NCI-H1694 (cell line): ENCODE measurements around the gene MAP7D1.
A peak's percentile ranks its signal among the peaks of the same experiment; 100 is the strongest.
"Not testable (repeated sequence)": the region's sequence is repeated elsewhere in the genome, so short reads cannot be mapped to it uniquely, and the experiment has no call there.

Experiments
- DNase-seq: peaks from one replicate; lab custom pipeline; 2025; lab: John Stamatoyannopoulos, UW

Gene MAP7D1

DNA sequence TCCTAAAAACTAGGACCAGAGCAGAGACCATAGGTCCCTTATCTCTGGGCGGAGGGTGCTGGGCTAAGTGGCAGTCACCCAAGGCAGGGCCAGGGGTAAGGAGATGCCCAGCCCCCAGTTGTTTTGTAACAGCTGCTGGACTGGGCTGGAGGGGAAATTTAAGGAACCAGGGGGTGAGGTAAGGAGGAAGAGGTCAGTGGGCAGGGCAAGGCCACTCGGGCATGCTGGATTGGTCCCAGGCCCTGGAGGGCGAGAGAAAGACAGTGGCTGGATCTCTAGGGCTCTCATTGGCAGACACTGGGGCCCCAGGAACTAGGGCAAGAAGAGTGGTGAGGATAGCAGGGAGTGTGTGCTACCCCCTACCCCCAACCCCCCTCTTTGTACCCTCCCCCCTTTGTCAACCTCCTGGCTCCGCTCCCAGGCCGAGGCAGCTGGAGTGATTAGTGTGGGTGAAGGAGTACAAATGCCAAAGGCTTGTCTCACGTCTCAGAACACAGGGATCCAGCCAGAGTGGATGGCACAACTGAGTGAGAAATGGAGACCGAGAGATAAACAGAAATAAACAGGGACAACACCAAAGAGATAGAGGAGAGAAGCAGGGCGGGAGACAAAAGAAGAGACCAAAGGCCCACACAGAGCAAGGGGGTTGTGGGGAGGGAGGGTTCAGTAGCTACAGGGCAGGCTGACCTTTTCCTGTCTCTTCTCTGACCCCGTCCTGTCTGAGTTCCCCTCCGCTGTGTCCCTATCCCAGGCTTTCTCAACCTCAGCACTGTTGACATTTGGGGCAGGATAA is 47.8 kb downstream of the MAP7D1 start:
- DNase-seq, result peak; percentile 62

DNA sequence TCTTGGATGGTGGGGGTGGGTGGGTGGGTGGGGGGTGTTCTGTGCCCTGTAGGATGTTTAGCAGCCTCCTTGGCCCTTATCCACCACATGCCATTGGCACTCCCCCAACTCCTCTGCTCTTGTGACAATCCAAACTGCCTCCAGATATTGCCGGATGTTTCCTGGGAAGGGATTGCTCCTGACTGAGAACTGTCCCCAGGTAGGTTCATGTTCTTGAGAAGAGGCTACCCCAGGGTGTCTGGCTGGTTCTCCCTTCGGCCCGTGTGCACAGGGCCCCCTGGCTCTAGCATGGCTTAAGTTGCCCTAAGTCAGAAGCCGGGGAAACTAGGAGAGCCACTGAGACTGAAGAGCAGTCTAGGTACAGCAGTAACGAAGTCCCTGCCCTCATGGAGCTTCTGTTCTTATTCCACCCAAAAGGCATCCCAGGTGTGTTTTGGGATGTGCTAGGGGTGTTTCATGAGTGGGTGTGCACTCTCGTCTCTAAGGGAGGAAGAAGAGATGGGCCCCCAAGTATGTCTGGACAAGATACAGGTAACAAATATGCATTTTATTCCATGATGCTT is 48.5 kb downstream of the MAP7D1 start:
- no peak for DNase-seq

DNA sequence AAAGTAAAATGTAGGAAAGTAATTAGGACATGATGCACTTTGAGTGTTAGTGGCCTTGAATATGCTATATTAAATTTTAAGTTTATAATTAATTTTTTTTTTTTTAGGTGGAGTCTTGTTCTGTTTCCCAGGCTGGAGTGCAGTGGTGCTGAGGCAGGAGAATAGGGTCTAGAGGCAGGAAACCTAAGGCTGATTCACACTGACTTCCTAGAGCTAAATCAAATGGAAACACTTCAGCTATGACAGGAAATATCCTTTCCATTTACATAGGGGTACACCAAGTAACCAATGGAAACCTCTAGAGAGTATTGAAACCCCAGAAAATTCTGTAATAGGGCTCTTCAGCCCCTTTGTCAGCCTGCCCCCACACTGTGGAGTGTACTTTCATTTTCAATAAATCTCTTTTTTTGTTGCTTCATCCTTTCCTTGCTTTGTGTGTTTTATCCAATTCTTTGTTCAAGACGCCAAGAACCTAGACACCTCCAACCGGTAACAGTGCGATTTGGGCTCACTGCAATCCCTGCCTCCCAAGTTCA is 50.4 kb downstream of the MAP7D1 start:
- DNase-seq, result no peak

DNA sequence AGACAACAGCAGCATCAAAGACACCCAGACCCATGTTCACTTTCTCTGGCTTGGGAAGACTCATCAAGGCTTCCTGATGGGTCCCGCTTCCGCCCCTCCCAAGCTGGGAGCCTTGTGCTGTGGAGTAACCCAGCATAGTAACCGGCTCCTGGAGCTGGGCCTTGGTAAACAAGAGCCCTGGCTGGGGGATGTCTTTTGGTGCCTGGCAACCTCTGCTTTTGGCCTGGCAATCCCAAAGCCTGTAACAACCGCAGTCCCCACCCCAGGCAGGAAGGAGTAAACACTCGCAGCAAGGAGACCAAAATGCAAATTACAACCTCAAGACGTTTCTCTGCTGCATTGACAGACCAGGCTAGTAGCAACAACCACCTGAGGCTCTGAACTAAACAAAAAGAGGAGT is 51.4 kb downstream of the MAP7D1 start:
- no peak for DNase-seq

DNA sequence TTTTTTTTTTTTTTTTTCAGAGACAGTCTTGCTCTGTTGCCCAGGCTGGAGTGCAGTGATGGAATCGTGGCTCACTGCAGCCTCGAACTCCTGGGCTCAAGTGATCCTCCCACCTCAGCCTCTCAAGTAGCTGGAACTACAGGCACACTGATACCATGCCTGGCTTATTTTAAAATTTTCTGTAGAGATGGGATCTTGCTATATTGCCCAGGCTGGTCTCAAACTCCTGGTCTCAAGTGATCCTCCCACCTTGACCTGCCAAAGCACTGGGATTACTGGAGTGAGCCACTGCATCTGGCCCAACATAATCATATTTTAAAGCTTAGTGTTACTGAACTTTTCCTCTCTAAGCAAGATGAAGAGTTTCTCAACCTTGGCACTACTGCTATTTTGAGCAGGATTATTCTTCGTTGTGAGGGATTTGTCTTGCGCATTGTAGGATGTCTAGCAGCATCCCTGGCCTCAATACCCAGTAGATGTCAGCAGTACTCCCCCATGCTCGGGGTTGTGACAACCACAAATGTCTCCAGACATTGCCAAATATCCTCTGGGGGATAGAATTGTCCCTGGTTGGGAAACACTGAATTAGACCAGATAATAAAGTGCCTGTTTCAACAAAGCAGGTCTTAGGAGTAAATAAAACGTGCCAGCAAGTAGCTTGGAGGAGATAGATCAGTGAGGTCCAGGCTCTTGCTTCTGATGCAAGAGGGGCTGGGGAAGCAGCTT is 53.2 kb downstream of the MAP7D1 start:
- DNase-seq, result no peak

DNA sequence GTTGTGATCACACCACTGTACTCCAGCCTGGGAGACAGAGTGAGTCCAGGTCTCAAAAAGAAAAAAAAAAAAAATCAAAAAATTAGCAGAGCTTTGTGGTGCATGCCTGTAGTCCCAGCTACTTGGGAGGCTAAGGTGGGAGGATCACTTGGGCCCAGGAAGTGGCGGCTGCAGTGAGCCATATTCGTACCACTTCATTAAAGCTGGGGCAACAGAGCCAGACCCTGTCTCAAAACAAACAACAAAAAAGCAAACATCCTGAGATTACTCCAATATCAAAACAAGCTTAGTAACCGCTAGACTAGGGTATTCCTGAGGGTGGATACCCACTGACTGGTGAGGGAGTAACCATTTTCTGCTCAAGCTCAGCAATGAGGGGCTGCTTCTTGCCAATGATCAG is 55.3 kb downstream of the MAP7D1 start:
- no peak for DNase-seq

DNA sequence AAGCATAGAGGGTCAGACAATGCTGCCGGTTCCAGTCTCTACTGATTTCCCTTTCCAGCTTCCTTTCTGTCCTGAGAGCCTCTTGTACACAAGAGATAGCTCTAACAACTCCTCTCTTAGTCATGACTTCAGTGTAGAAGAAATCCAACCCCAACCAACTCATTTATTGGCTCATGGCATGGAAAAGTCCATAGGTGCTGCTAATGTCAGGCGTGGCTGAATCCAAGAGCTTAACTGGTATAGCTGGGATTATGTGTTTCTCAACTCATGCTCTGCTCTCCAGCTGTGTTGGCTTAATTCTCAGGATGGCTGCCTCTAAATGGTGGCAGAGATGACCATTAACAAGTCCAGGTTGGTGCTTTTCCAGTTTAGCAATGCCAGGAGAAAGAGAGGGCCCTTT is 55.9 kb downstream of the MAP7D1 start:
- DNase-seq, result no peak

DNA sequence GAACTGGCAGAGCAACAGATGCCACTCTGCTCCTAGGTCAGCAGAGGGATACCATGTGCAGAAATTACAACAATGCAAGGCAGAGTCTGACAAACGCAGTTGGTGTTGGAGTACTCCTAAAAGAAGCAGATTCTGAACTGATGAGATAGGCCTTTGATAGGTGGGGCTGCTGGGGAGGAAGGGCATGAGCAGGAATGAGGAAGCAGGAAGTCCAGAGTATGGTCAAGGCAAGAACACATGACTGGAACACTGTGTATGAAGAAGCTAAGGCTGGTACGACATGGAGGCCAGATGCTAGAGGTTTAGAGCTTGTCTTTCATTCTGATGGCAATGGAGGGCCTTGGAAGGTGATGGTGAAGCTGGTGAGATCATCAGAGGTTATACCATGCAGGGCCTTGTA is 56.8 kb downstream of the MAP7D1 start:
- no peak for DNase-seq

DNA sequence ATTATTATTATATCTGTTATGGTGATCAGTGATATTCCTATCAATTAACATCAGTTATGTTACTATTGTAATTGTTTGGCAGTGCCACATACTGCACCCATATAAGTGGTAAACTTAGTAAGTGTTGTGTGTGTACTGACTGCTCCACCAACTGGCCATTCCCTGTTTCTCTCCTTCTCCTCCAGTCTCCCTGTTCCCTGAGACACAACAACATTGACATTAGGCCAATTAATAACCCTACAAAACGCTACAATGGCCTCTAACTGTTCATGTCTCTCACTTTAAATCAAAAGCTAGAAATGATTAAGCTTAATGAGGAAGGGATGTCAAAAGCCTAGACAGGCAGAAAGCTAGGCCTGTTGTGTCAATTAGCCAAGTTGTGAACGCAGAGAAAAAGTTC is 61.7 kb downstream of the MAP7D1 start:
- no peak for DNase-seq

DNA sequence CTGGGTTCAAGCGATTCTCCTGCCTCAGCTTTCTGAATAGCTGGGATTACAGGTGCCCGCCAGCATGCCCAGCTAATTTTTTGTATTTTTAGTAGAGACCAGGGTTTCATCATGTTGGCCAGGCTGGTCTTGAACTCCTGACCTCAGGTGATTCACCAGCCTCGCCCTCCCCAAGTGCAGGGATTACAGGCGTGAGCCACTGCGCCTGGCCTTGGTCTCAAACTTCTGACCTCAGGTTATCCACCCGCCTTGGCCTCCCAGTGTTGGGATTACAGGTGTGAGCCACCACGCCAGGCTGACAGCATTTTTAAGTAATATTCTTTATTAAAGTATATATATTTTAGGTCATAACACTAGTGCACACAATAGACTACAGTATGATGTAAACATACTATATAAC is 65.9 kb downstream of the MAP7D1 start:
- not testable (repeated sequence) for DNase-seq

DNA sequence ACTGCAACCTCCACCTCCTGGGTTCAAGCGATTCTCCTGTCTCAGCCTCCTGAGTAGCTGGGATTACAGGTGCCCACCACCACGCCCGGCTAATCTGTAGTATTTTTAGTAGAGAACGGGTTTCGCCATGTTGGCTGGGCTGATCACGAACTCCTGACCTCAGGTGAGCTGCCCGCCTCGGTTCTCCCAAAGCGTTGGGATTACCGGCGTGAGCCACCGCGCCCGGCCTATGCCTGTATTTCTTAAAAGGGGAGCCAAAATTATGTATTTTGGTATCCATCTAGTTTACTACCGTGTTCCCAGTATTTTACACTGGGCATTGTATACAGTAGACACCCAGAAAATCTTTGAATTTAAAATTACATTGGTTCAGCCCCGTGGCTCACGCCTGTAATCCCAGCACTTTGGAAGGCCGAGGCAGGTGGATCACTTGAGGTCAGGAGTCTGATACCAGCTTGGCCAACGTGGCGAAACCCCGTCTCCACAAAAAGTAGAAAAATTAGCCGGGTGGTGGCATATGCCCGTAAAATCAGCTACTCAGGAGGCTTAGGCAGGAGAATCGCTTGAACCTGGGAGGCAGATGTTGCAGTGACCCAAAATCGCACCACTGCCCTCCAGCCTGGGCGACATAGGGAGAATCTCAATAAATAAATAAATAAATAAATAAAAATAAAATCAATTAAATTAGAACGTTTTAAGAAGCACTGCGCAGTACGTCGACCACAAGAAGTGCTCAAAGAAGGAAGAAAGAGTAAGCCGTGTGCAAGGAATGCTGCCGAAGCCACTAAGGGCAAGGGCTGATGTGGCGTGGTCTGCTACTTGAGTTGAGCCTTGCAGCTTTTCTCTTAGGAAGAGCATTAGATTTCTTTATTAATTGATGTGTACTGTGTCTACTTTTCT is 66.8 kb downstream of the MAP7D1 start:
- DNase-seq, result no peak

DNA sequence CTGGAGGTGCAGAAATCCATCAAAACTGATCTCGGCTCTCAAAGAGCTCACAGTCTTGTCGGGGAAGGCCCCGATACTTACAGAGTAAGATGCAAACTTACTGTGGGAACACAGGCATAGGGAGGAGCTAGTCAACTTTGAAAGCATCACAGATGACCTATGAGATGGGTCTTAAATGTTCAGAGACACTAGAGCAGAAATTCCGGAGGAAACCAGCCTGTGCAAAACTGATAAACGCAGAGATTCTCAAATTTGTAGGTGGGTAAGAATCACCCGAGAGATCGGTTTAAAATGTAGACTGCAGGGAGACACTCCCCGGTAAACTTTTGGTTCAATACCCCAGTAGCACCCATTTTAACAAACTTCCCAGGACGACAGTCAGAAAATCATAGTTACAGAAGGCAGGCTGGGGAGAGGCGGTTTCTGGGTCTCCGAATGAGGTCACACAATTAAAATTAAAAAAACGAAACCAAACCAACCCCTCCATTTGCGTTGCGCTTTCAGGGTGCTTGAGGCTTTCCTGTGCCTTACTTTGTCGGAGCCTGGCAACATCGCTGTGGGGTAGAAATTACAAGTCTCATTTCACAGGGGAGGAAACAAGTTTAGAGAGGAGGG is 67.5 kb downstream of the MAP7D1 start:
- DNase-seq, result no peak

DNA sequence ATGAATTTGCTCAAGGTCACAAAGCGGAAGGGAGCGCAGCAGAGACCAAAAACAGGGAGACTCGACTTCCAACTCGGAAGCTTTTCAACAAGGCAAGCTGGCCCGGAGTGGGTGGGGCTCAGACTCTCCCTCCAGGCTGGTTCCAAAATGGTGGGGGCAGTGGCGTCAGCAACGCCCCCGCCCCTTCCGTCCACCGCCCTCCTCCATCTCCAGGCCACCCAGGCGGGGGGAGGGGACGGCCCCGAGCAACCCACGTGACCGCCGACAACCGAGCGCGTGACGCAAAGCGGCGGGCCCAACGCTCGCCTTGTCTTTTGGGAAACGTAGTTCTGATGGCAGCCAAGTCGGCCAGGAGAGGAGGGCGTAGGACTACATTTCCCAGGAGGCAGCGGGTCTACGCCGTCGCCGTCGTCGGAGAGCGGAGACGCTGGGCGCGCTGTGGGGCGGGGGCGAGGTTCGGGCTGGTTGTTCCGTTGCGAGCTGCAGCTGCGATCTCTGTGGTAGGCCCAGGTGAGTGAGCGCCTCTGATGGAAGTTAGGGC is 68.1 kb downstream of the MAP7D1 start, which contains the start of gene THRAP3:
Gene THRAP3, plus strand, starts transcription at position 448 of the 541 bp plus-strand sequence. CDS start 58,121 bp downstream, outside the sequence.
- DNase-seq, result peak; percentile 96

DNA sequence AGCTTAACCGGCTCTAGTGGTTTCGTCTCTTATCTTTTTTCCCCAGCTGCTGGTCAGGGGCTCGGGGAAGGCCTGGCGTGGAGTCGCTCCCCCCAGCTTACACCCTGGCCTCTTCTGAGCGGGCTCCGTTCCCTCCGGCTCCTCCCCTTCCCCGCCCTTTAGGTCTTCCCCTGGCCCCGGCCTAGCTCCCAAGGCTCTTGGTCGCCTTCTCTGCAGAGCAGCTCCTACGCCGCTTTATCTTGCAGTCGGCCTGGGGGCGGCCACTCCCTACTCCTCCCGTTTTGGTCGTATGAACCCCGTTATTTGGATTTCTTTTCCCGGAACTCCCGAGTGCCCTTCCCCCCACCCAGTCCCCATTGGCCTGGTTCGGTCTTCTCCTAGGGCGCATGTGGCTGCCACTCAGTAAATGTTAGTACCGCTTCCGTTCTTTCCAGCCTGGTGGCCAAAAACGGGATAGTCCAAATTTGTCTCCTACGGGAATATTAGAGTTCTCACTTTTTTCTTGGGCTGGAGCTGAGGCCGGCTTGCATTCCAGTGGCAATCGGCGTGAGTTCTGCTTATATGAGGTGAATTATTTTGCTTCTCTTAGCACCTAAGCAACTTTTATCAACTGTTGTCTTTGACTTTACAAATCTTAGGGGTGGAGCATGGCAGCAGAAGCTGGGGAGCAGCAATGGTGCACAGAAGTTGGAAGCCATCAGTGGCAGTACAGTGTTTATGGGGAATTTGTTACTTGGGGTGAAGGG is 68.8 kb downstream of the MAP7D1 start:
- DNase-seq, result peak; percentile 48

DNA sequence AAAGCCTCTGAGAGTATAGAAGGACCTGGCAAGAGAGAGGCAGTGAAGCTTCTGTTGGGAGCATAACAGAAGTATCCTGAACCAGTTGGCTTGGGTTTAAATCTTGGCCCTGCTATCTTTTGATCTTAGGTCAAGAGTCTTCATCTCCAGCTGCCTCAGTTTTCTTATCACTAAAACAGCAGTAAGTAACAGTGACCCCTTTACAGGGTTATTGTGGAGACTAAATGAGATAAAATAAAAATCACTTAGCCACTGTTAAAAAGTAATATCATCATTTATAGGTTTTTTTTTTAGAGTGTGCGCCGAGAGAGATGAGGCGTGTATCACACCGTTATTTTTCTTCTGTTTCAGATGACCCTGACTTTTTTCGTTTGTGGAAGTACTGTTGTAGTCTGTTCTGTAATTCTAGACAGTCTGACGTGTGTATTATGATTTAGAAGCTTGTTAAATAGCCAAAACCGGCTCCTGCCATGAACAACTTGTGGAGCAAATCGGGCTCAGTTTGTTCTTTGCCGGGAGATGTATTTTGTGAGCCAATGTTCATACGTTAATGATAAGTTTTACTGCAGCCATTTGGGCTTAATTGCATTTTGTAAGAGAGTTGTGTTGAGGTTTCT is 69.4 kb downstream of the MAP7D1 start:
- no peak for DNase-seq

DNA sequence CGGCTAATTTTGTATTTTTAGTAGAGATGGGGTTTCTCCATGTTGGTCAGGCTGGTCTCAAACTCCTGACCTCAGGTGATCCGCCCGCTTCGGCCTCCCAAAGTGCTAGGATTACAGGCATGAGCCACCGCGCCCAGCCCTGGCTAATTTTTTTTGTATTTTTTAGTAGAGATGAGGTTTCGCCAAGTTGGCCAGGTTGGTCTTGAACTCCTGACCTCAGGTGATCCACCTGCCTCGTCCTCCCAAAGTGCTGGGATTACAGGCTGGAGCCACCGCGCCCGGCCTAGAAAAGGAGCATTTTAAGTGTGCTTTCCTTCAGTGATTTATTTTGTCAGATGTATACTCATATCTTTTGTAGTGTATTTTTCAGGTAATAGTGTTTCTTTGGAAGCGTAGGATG is 74.3 kb downstream of the MAP7D1 start:
- DNase-seq, result not testable (repeated sequence)
